ENCODE results near the gene SDHA. TPM values are rescaled to one million over a fixed set of nuclear protein-coding genes. Genes with fewer than 3 reads are reported as not detected.

SDHA gene
- total and polyA plus RNA-seq, 2 of the 13 experiments (the other 11 are each of a cell fraction or from before 2014, with no cell fraction given): 185 to 240 TPM

- intact Hi-C loops (cut with micrococcal nuclease; ENCODE audit: unreplicated experiment): no loop called here
- Histone ChIP-seq H3K9ac (ENCODE audit: insufficient read depth, low read depth, low read length) (no peak overlapping the region), H3K9me3 (ENCODE audit: low read length) (no peaks in the 10 kb centered on the region), H3K27ac (ENCODE audit: extremely low read length, insufficient read depth, low read length) (no peak overlapping the region), H3K36me3 (replicated peaks in 1 of 2; ENCODE audit: control insufficient read depth in 1 of 2, insufficient read depth in 2 of 2, low read length in 2 of 2) (0 out of 5 replicates have a peak, but pooled peaks cover 0 to 3% of the 10 kb centered on the region in 2 experiments), H3K4me3 (replicated peaks in 1 of 3; ENCODE audit: insufficient read depth in 1 of 3, low read depth in 2 of 3, low read length in 3 of 3) (no peak overlapping the region), H4K20me1 (ENCODE audit: insufficient read depth, low read length) (no peaks in the 10 kb centered on the region), H3K4me2 (ENCODE audit: low read depth, low read length) (no peak overlapping the region), H3K4me1 (ENCODE audit: insufficient read depth, low read length) (peaks cover 13% of the 10 kb centered on the region), H2AFZ (ENCODE audit: low read length) (no peak overlapping the region), H3K27me3 (ENCODE audit: control insufficient read depth in 1 of 2, insufficient read depth in 2 of 2, low read length in 2 of 2) (no peaks in the 10 kb centered on the region), H3K79me2 (ENCODE audit: insufficient read depth, low read length) (no peaks in the 10 kb centered on the region)
- DNase-seq (ENCODE audit: low spot score) (no peak), FAIRE-seq (no peak), ATAC-seq (no peak)
- BruUV-seq (replicated peaks): no TSS peak
- WGBS (ENCODE audit: low lambda C conversion rate): 80% methylated on average over 15 of the region's 15 CpGs
- TF ChIP-seq ZNF441 (CRISPR knock-in tag; IDR thresholded peaks at IDR 0.05; ENCODE audit: borderline replicate concordance) (no peak), SAFB2 (CRISPR knock-in tag; IDR thresholded peaks at IDR 0.05; ENCODE audit: borderline replicate concordance, low read depth) (no peak), CBX2 (IDR thresholded peaks at IDR 0.05; ENCODE audit: low read depth, low read length) (no peak), CBX2 (CRISPR knock-in tag; IDR thresholded peaks at IDR 0.05; ENCODE audit: low read depth) (no peak), PRDM4 (CRISPR knock-in tag; IDR thresholded peaks at IDR 0.05; ENCODE audit: borderline replicate concordance) (no peak), PTBP1 (IDR thresholded peaks at IDR 0.05; ENCODE audit: low read depth, low read length, poor library complexity, severe bottlenecking) (no peak), SMARCC2 (IDR thresholded peaks at IDR 0.05) (no peak), NFKB2 (CRISPR knock-in tag; IDR thresholded peaks at IDR 0.05; ENCODE audit: borderline replicate concordance) (no peak), ZNF660 (CRISPR knock-in tag; IDR thresholded peaks at IDR 0.05; ENCODE audit: borderline replicate concordance, low read depth) (no peak)
- TF ChIP-seq, protein P1, sequence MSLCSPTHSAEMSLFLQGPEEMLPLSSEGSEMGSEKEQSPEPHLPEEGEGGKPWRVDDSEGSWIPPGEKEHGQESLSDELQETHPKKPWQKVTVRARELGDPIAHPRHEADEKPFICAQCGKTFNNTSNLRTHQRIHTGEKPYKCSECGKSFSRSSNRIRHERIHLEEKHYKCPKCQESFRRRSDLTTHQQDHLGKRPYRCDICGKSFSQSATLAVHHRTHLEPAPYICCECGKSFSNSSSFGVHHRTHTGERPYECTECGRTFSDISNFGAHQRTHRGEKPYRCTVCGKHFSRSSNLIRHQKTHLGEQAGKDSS (CRISPR knock-in tag; IDR thresholded peaks at IDR 0.05; ENCODE audit: borderline replicate concordance, low read depth): no peak
- ChIA-PET CTCF (ENCODE audit: low intra/inter-chr PET ratio, low total read pairs) (no interaction called here), POLR2A (no interaction called here)
- in situ Hi-C loops (cut with HindIII; ENCODE audit: extremely low pct_ligation_motif_present, low pct_unique_long_range_greater_than_20kb): no loop called here
Measured at GRCh38 chr5:194102-194501, 24.0 kb upstream of the SDHA start.
